K562 (cell line): ENCODE data around the gene UBXN2A. TPM values are rescaled to one million over a fixed set of nuclear protein-coding genes. Genes with fewer than 3 reads are reported as not detected.

Source experiments
- CC2D1A ChIP-seq: fragments of 450-650 bp; IDR thresholded peaks from 2 replicates; pipeline ENCODE4 v1.6.1; 2017; ENCODE audit warnings: mild to moderate bottlenecking
- CXXC5 ChIP-seq: fragments of 250-450 bp; sonication (Bioruptor Pico); IDR thresholded peaks from 2 replicates; pipeline ENCODE4 v1.8.0; 2022; ENCODE audit warnings: inconsistent platforms, mild to moderate bottlenecking, moderate library complexity
- ETV5 ChIP-seq: sonication (generic); formaldehyde crosslinking; IDR thresholded peaks from 2 replicates; pipeline ENCODE4 v1.4.0; 2020; ENCODE audit warnings: low read depth, mild to moderate bottlenecking, missing genetic modification reagents
- GTF2F1 ChIP-seq: IDR thresholded peaks from 2 replicates; pipeline ENCODE4 v1.6.1; 2011; ENCODE audit warnings: low read depth, low read length, improper control_type of control experiment
- NELFE ChIP-seq: IDR thresholded peaks from 2 replicates; pipeline ENCODE4 v1.6.1; 2011; ENCODE audit warnings: mild to moderate bottlenecking; ENCODE audit not compliant: insufficient read depth, insufficient read length
- NFYB ChIP-seq: IDR thresholded peaks from 2 replicates; pipeline ENCODE4 v1.6.1; 2011; ENCODE audit warnings: mild to moderate bottlenecking, moderate library complexity; ENCODE audit not compliant: insufficient read length; ENCODE audit errors: extremely low read depth
- NRF1 ChIP-seq, 2 experiments: fragments of 450-650 bp; IDR thresholded peaks in 1 of 2; conservative IDR thresholded peaks in 1 of 2; 2 replicates each; pipeline ENCODE4 v1.6.1; 2014; ENCODE audit warnings: mild to moderate bottlenecking in 2 of 2
- OTX1 ChIP-seq: fragments of 450-650 bp; formaldehyde crosslinking; IDR thresholded peaks from 2 replicates; pipeline ENCODE4 v1.4.0; 2022; ENCODE audit warnings: mild to moderate bottlenecking
- PHF8 ChIP-seq: fragments of 200-600 bp; sonication (generic); IDR thresholded peaks from 2 replicates; pipeline ENCODE4 v1.6.1; 2012; ENCODE audit warnings: mixed run types, mild to moderate bottlenecking, inconsistent platforms, low read length, moderate library complexity, borderline replicate concordance
- PPARD ChIP-seq: fragments of 250-450 bp; sonication (Bioruptor Pico); IDR thresholded peaks from 2 replicates; pipeline ENCODE4 v1.8.0; 2022; ENCODE audit warnings: inconsistent platforms, mild to moderate bottlenecking, moderate library complexity
- RBM25 ChIP-seq: fragments of 200-400 bp; formaldehyde crosslinking; IDR thresholded peaks from 2 replicates; pipeline ENCODE4 v1.6.1; 2018; ENCODE audit warnings: low read length, low read depth, moderate library complexity; ENCODE audit not compliant: severe bottlenecking
- SNIP1 ChIP-seq: fragments of 450-650 bp; IDR thresholded peaks from 2 replicates; pipeline ENCODE4 v1.7.1; 2017; ENCODE audit warnings: low read depth, mild to moderate bottlenecking
- SP2 ChIP-seq: IDR thresholded peaks from 2 replicates; pipeline ENCODE4 v1.6.1; 2011; ENCODE audit warnings: mild to moderate bottlenecking, low read depth, low read length, moderate library complexity; ENCODE audit not compliant: poor library complexity, severe bottlenecking; ENCODE audit errors: extremely low read depth
- STAG1 ChIP-seq: sonication (generic); formaldehyde crosslinking; IDR thresholded peaks from 2 replicates; pipeline ENCODE4 v1.5.0; 2020; ENCODE audit warnings: missing genetic modification reagents, borderline replicate concordance
- TEAD2 ChIP-seq: fragments of 450-650 bp; IDR thresholded peaks from 2 replicates; pipeline ENCODE4 v1.6.1; 2016; ENCODE audit warnings: missing genetic modification characterization, control low read depth, missing compliant biosample characterization
- ZBTB49 ChIP-seq: sonication (generic); formaldehyde crosslinking; IDR thresholded peaks from 2 replicates; pipeline ENCODE4 v1.8.0; 2022; ENCODE audit warnings: missing genetic modification reagents, mild to moderate bottlenecking, borderline replicate concordance
- ZEB2 ChIP-seq: fragments of 450-650 bp; IDR thresholded peaks from 2 replicates; pipeline ENCODE4 v1.6.1; 2016
- ZNF143 ChIP-seq: sonication (generic); formaldehyde crosslinking; IDR thresholded peaks from 2 replicates; pipeline ENCODE4 v1.9.0; 2022; ENCODE audit warnings: mild to moderate bottlenecking, missing genetic modification reagents
- ZNF551 ChIP-seq: fragments of 250-450 bp; sonication (Bioruptor Pico); IDR thresholded peaks from 2 replicates; pipeline ENCODE4 v1.5.0; 2021; ENCODE audit warnings: mild to moderate bottlenecking, moderate library complexity
- ZNF584 ChIP-seq: fragments of 200-800 bp; sonication (Bioruptor generic); IDR thresholded peaks from 2 replicates; pipeline ENCODE4 v1.6.1; 2016; ENCODE audit warnings: low read depth, mild to moderate bottlenecking, missing genetic modification characterization, missing compliant biosample characterization
- polyA plus RNA-seq, 8 experiments: library from polyadenylated mRNA; depleted of rRNA in 4 of 8; stranded (reverse) in 5 of 8; unstranded in 3 of 8; fragments of >200 nt; fragmentation: Nextera tagmentation in 2 of 8; fragmentation: Illumina TruSeq in 1 of 8; extraction: Ambion mirVana in 2 of 8; extraction: Trizol in 1 of 8; gene quantifications; 2 replicates each; pipeline versions ENCODE4 v1.2.1 to v1.2.3, GENCODE V29; 2011 to 2014; ENCODE audit warnings: inconsistent platforms in 1 of 8, missing spikeins in 1 of 8
- total RNA-seq, 7 experiments: library from RNA; depleted of rRNA in 6 of 7; stranded (reverse); fragments of >200 nt in 6 of 7; fragmentation: Illumina TruSeq in 2 of 7; extraction: Trizol in 2 of 7; gene quantifications; 2 replicates each; pipeline versions ENCODE4 v1.2.1 to v1.2.3, GENCODE V29; 2011 to 2021; ENCODE audit warnings: low replicate concordance in 1 of 7
- TF ChIP-seq, protein P1 (sequence below): sonication (generic); formaldehyde crosslinking; IDR thresholded peaks from 2 replicates; pipeline ENCODE4 v1.9.0; 2022; ENCODE audit warnings: mild to moderate bottlenecking, missing genetic modification reagents
- TF ChIP-seq, protein P2 (sequence below), 2 experiments: fragments of 150-350 bp in 1 of 2; IDR thresholded peaks; 2 replicates each; pipeline ENCODE4 v1.6.1; 2012 to 2016; ENCODE audit warnings: low read depth in 2 of 2, low read length in 2 of 2, mild to moderate bottlenecking in 1 of 2, moderate library complexity in 1 of 2

Gene UBXN2A
- total and polyA plus RNA-seq, 9 of the 15 experiments (the other 6 are each of a cell fraction or from before 2014, with no cell fraction given), result 3.4 to 25.6 (median 16.0) TPM

DNA sequence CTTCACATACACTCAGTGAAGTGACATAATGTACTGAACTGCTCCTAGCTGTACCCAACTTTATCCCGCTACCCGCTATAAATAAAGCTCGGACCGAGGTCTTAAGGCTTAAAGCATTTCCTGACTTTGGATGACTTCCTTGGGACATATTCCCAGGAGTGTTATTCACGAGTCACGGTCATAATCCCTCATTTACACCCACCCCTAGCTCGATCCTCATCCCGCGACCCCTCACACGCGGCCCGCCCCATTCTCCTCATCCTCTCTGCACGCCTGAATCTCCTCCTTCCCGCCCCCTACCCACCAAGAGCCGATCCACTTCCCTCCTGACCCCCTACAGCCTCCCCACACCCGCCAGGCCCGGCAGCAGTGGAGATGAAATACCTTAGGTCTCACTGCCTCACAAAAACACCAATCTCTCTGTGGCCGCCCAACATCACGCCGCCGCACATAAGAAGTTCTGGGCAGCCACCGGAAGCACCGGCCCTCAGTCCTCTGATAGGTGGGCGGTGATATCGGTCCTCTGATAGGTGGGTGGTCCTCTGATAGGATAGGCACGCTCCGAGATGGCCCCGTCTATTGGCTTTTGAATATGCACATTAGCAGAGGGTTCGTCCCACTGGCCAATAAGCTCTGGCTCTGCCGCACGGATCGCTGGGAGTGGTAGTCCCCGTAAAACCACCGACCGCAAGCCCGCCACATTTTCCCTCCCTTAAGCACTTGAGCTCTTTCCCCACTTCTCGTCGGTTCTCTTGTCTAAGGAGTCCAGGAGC lies 106.9 kb downstream of the UBXN2A start, which contains the start of gene WDCP (continued):
- no peak for TF ChIP-seq ZNF584 (CRISPR knock-in tag)
- no peak for TF ChIP-seq NELFE
- TF ChIP-seq ZNF143 (CRISPR knock-in tag), result peak; percentile 90
- TF ChIP-seq NFYB, result peak; percentile 98
- TF ChIP-seq OTX1, result peak; percentile 92
- TF ChIP-seq PHF8, result peak; percentile 82; the same call in 1 of the 2 replicates
- TF ChIP-seq, protein P1, sequence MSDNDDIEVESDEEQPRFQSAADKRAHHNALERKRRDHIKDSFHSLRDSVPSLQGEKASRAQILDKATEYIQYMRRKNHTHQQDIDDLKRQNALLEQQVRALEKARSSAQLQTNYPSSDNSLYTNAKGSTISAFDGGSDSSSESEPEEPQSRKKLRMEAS (CRISPR knock-in tag), result peak; percentile 75
- no peak for TF ChIP-seq PPARD (CRISPR knock-in tag)
- TF ChIP-seq GTF2F1, result 0 out of 2 replicates have a peak, but pooled peaks have one; percentile 53
- TF ChIP-seq CC2D1A, result 0 out of 2 replicates have a peak, but pooled peaks have one; percentile 38
- 0 out of 2 replicates have a peak, but pooled peaks have one; percentile 29 for TF ChIP-seq ETV5
- TF ChIP-seq NRF1 (conservative IDR thresholded peaks at IDR 0.05 in 1 of 2, IDR thresholded peaks at IDR 0.05 in 1 of 2), result peak; percentile 49 to 65
- TF ChIP-seq, protein P2, sequence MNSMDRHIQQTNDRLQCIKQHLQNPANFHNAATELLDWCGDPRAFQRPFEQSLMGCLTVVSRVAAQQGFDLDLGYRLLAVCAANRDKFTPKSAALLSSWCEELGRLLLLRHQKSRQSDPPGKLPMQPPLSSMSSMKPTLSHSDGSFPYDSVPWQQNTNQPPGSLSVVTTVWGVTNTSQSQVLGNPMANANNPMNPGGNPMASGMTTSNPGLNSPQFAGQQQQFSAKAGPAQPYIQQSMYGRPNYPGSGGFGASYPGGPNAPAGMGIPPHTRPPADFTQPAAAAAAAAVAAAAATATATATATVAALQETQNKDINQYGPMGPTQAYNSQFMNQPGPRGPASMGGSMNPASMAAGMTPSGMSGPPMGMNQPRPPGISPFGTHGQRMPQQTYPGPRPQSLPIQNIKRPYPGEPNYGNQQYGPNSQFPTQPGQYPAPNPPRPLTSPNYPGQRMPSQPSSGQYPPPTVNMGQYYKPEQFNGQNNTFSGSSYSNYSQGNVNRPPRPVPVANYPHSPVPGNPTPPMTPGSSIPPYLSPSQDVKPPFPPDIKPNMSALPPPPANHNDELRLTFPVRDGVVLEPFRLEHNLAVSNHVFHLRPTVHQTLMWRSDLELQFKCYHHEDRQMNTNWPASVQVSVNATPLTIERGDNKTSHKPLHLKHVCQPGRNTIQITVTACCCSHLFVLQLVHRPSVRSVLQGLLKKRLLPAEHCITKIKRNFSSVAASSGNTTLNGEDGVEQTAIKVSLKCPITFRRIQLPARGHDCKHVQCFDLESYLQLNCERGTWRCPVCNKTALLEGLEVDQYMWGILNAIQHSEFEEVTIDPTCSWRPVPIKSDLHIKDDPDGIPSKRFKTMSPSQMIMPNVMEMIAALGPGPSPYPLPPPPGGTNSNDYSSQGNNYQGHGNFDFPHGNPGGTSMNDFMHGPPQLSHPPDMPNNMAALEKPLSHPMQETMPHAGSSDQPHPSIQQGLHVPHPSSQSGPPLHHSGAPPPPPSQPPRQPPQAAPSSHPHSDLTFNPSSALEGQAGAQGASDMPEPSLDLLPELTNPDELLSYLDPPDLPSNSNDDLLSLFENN (IDR thresholded peaks at IDR 0.05; ENCODE audit: low read depth in 2 of 2, low read length in 2 of 2), result 0 out of 4 replicates have a peak, but pooled peaks of 1 of the 2 experiments have one; percentile 21
- TF ChIP-seq STAG1 (CRISPR knock-in tag), result no peak
- peak; percentile 98 for TF ChIP-seq RBM25
- peak; percentile 78 for TF ChIP-seq CXXC5 (CRISPR knock-in tag)
- no peak for TF ChIP-seq ZEB2
- TF ChIP-seq ZBTB49, result peak; percentile 31; the same call in 1 of the 2 replicates
- no peak for TF ChIP-seq TEAD2
- peak; percentile 88 for TF ChIP-seq SP2
- peak; percentile 44; the same call in 1 of the 2 replicates for TF ChIP-seq SNIP1
- TF ChIP-seq ZNF551 (CRISPR knock-in tag), result no peak
